BJ (cell line): ENCODE results near the gene OR7G3. TPM values are rescaled to one million over a fixed set of nuclear protein-coding genes. Genes with fewer than 3 reads are reported as not detected.

ENCODE experiments used
- CTCF ChIA-PET: fragments of 350-600 bp; formaldehyde crosslinking; extraction: SDS; loops from one replicate; lab custom pipeline; 2021; ENCODE audit warnings: antibody characterized with exemption, inconsistent platforms; lab: Yijun Ruan, JAX
- POLR2A ChIA-PET: fragments of 300-600 bp; sonication (Branson Sonifier 250); formaldehyde crosslinking; extraction: SDS; loops from one replicate; lab custom pipeline; 2021; ENCODE audit warnings: antibody characterized with exemption; lab: Charles Lee
- DNase-seq: peaks from one replicate; pipeline ENCODE4 v3.0.0-alpha.2; 2011; ENCODE audit warnings: low read depth
- H3K27me3 ChIP-seq: 2 replicates; pipeline ENCODE4 v1.6.0; 2011; ENCODE audit warnings: low read length; ENCODE audit not compliant: control insufficient read depth, insufficient read depth
- H3K36me3 ChIP-seq: 2 replicates; pipeline ENCODE4 v1.5.1; 2011; ENCODE audit warnings: low read length; ENCODE audit not compliant: control insufficient read depth, insufficient read depth
- H3K4me3 ChIP-seq: 2 replicates; pipeline ENCODE4 v1.5.1; 2011; ENCODE audit warnings: low read depth, mild to moderate bottlenecking, control low read depth, low read length
- polyA plus RNA-seq: library from polyadenylated mRNA; depleted of rRNA; stranded (reverse); fragments of >200 nt; gene quantifications from 2 replicates; pipeline ENCODE4 v1.2.3, GENCODE V29; 2011
- TF ChIP-seq, protein P1 (sequence below): IDR thresholded peaks from 2 replicates; pipeline ENCODE4 v1.5.1; 2011; ENCODE audit warnings: low read depth, mild to moderate bottlenecking, control low read depth, inconsistent platforms, low read length, moderate library complexity; ENCODE audit not compliant: insufficient read depth

The OR7G3 gene
- polyA plus RNA-seq, 1 experiment = not detected

GRCh38 chr19:9150650-9151049 is 23.9 kb upstream of the OR7G3 start:
- TF ChIP-seq, protein P1, sequence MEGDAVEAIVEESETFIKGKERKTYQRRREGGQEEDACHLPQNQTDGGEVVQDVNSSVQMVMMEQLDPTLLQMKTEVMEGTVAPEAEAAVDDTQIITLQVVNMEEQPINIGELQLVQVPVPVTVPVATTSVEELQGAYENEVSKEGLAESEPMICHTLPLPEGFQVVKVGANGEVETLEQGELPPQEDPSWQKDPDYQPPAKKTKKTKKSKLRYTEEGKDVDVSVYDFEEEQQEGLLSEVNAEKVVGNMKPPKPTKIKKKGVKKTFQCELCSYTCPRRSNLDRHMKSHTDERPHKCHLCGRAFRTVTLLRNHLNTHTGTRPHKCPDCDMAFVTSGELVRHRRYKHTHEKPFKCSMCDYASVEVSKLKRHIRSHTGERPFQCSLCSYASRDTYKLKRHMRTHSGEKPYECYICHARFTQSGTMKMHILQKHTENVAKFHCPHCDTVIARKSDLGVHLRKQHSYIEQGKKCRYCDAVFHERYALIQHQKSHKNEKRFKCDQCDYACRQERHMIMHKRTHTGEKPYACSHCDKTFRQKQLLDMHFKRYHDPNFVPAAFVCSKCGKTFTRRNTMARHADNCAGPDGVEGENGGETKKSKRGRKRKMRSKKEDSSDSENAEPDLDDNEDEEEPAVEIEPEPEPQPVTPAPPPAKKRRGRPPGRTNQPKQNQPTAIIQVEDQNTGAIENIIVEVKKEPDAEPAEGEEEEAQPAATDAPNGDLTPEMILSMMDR = no peak
- ChIA-PET POLR2A (no interaction called here), CTCF (no interaction called here)
- no peaks in the 10 kb centered on the region for H3K27me3 ChIP-seq
- H3K36me3 ChIP-seq = peaks cover 3% of the 10 kb centered on the region; the same call in 1 of the 2 replicates
- H3K4me3 ChIP-seq = no peak overlapping the region
- DNase-seq = no peak

- TF ChIP-seq, protein P1 = no peak
- H3K36me3 ChIP-seq = peaks cover 1% of the 10 kb centered on the region; the same call in 1 of the 2 replicates
- H3K27me3 ChIP-seq = no peaks in the 10 kb centered on the region
- no peak overlapping the region for H3K4me3 ChIP-seq
- DNase-seq = no peak
- ChIA-PET POLR2A (no interaction called here), CTCF (no interaction called here)
Measured at GRCh38 chr19:9149997-9150396, 23.2 kb upstream of the OR7G3 start.

GRCh38 chr19:9148697-9149096 is 21.9 kb upstream of the OR7G3 start:
- CTCF ChIA-PET = no interaction called here
- no peak for DNase-seq
- POLR2A ChIA-PET = no interaction called here
- Histone ChIP-seq H3K4me3 (no peak overlapping the region), H3K27me3 (no peaks in the 10 kb centered on the region), H3K36me3 (peaks cover 1% of the 10 kb centered on the region; the same call in 1 of the 2 replicates)
- TF ChIP-seq, protein P1 = no peak

DNA sequence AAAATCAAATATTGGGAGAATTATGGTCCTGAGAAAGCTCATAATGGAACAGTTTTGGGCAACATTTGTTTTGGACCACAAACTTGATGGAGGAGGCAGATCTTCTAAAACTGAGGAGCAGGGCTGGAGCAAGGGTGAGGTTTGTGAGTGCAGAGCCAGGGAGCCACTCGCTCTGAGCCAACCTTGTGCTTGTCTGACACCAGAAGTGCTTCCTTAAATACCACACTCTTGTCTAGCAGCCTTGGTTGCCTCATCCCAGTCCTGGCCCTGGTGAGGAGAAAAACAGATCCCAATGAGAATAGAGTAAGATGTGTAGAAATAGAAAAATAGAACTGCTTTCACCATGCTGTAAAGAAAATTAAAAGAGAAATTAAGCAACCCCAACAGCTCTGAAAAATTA is 20.1 kb upstream of the OR7G3 start:
- POLR2A ChIA-PET = no interaction called here
- DNase-seq = no peak
- H3K27me3 ChIP-seq = no peaks in the 10 kb centered on the region
- CTCF ChIA-PET = interaction anchor here (0.6 kb wide), 1 partner anchor 433 kb away, joined by 3 read pairs; no protein-coding TSS in a partner anchor
- H3K4me3 ChIP-seq = no peak overlapping the region
- TF ChIP-seq, protein P1 = no peak
- peaks cover 1% of the 10 kb centered on the region; the same call in 1 of the 2 replicates for H3K36me3 ChIP-seq

- DNase-seq = no peak
- Histone ChIP-seq H3K4me3 (no peak overlapping the region), H3K27me3 (no peaks in the 10 kb centered on the region), H3K36me3 (peaks cover 1% of the 10 kb centered on the region; the same call in 1 of the 2 replicates)
- ChIA-PET CTCF (interaction anchor here (0.9 kb wide), 1 partner anchor 25 kb away, joined by 3 read pairs; no protein-coding TSS in a partner anchor), POLR2A (no interaction called here)
- TF ChIP-seq, protein P1 = no peak
Measured at GRCh38 chr19:9144920-9145319, 18.2 kb upstream of the OR7G3 start.
